Astrocyte (in vitro differentiated cells and primary cell): ENCODE measurements around the gene SLC66A2. TPM values are rescaled to one million over a fixed set of nuclear protein-coding genes. Genes with fewer than 3 reads are reported as not detected.

Experiments used
- DNase-seq: peaks from one replicate; pipeline ENCODE4 v3.0.0-alpha.2; 2010; ENCODE audit warnings: low read depth
- FAIRE-seq: peaks from 2 replicates; lab custom pipeline; 2011; peaks lifted over from hg19 to GRCh38; lab: Jason Lieb, UNC
- H2AFZ ChIP-seq: 2 replicates; pipeline ENCODE4 v1.6.0; 2012; ENCODE audit warnings: low read depth, low read length, inconsistent platforms
- H3K27ac ChIP-seq: 2 replicates; pipeline ENCODE4 v1.5.1; 2011; ENCODE audit warnings: low read depth, low read length, inconsistent platforms
- H3K27me3 ChIP-seq: 2 replicates; pipeline ENCODE4 v1.6.0; 2011; ENCODE audit warnings: low read length, inconsistent platforms; ENCODE audit not compliant: insufficient read depth
- H3K36me3 ChIP-seq: 2 replicates; pipeline ENCODE4 v1.5.1; 2011; ENCODE audit warnings: low read length, inconsistent platforms; ENCODE audit not compliant: insufficient read depth
- H3K4me1 ChIP-seq: 2 replicates; pipeline ENCODE4 v1.5.1; 2011; ENCODE audit warnings: low read length, inconsistent platforms; ENCODE audit not compliant: insufficient read depth
- H3K4me2 ChIP-seq: 2 replicates; pipeline ENCODE4 v1.6.0; 2012; ENCODE audit warnings: low read length, inconsistent platforms
- H3K4me3 ChIP-seq: 2 replicates; pipeline ENCODE4 v1.5.1; 2011; ENCODE audit warnings: low read depth, mild to moderate bottlenecking, low read length, inconsistent platforms; ENCODE audit not compliant: insufficient read depth
- H3K79me2 ChIP-seq: 2 replicates; pipeline ENCODE4 v1.6.0; 2012; ENCODE audit warnings: mild to moderate bottlenecking, low read length, inconsistent platforms; ENCODE audit not compliant: insufficient read depth
- H3K9ac ChIP-seq: 2 replicates; pipeline ENCODE4 v1.6.0; 2012; ENCODE audit warnings: mild to moderate bottlenecking, low read length, inconsistent platforms
- H3K9me3 ChIP-seq: 2 replicates; pipeline ENCODE4 v1.5.1; 2012; ENCODE audit warnings: low read depth, mild to moderate bottlenecking, low read length, inconsistent platforms; ENCODE audit not compliant: insufficient read depth
- H4K20me1 ChIP-seq: 2 replicates; pipeline ENCODE4 v1.6.0; 2012; ENCODE audit warnings: low read length, inconsistent platforms; ENCODE audit not compliant: insufficient read depth
- H3K27ac Mint-ChIP-seq: one replicate; pipeline ENCODE4 v1.8.0; 2021; ENCODE audit warnings: mild to moderate bottlenecking, mixed read lengths; ENCODE audit not compliant: unreplicated experiment
- H3K27me3 Mint-ChIP-seq: one replicate; pipeline ENCODE4 v1.8.0; 2021; ENCODE audit warnings: low read depth, mixed read lengths; ENCODE audit not compliant: unreplicated experiment
- H3K36me3 Mint-ChIP-seq: one replicate; pipeline ENCODE4 v1.8.0; 2021; ENCODE audit warnings: low read depth, mixed read lengths; ENCODE audit not compliant: unreplicated experiment
- H3K4me1 Mint-ChIP-seq: one replicate; pipeline ENCODE4 v1.8.0; 2021; ENCODE audit warnings: low read depth, mixed read lengths; ENCODE audit not compliant: unreplicated experiment
- H3K4me3 Mint-ChIP-seq: one replicate; pipeline ENCODE4 v1.8.0; 2021; ENCODE audit warnings: mild to moderate bottlenecking, moderate library complexity, mixed read lengths; ENCODE audit not compliant: unreplicated experiment
- H3K9me3 Mint-ChIP-seq: one replicate; pipeline ENCODE4 v1.8.0; 2021; ENCODE audit warnings: mild to moderate bottlenecking, mixed read lengths; ENCODE audit not compliant: unreplicated experiment
- CTCF ChIP-seq: IDR thresholded peaks from 2 replicates; pipeline ENCODE4 v1.5.1; 2011; ENCODE audit warnings: low read depth, mild to moderate bottlenecking, inconsistent platforms, low read length, moderate library complexity; ENCODE audit not compliant: insufficient read depth
- EZH2 ChIP-seq: IDR thresholded peaks from 2 replicates; pipeline ENCODE4 v1.6.1; 2012; ENCODE audit warnings: mild to moderate bottlenecking, low read length, inconsistent platforms; ENCODE audit not compliant: insufficient read depth
- total RNA-seq: library from RNA; stranded (reverse); gene quantifications from 2 replicates; pipeline ENCODE4 v1.2.1, GENCODE V29; 2021

SLC66A2 gene
- total RNA-seq, 1 donor from 2014 or later: 25.3 TPM

- H3K4me2 ChIP-seq: no peak overlapping the region
- peaks cover 26% of the 10 kb centered on the region for H3K36me3 Mint-ChIP-seq
- H3K4me1 ChIP-seq: no peaks in the 10 kb centered on the region
- peaks cover 6% of the 10 kb centered on the region for H3K36me3 ChIP-seq
- FAIRE-seq (no peak), DNase-seq (no peak)
- peaks cover under 1% of the 10 kb centered on the region for H3K9me3 ChIP-seq
- TF ChIP-seq CTCF: no peak
- no peak for TF ChIP-seq EZH2
- no peak overlapping the region for H3K9ac ChIP-seq
- peaks cover 86% of the 10 kb centered on the region for H4K20me1 ChIP-seq
- H3K4me3 ChIP-seq: no peak overlapping the region
- peaks cover 93% of the 10 kb centered on the region for H3K79me2 ChIP-seq
- H2AFZ ChIP-seq: no peak overlapping the region
- no peak overlapping the region for H3K27ac Mint-ChIP-seq
- no peak overlapping the region for H3K4me3 Mint-ChIP-seq
- peaks cover under 1% of the 10 kb centered on the region for H3K9me3 Mint-ChIP-seq
- H3K4me1 Mint-ChIP-seq: peaks cover 6% of the 10 kb centered on the region
- H3K27me3 ChIP-seq: no peaks in the 10 kb centered on the region
- no peaks in the 10 kb centered on the region for H3K27me3 Mint-ChIP-seq
- no peak overlapping the region for H3K27ac ChIP-seq
Observed at GRCh38 chr18:79940814-79941472, 10.5 kb downstream of the SLC66A2 start.

GRCh38 chr18:79940126-79940813, 11.2 kb downstream of the SLC66A2 start:
- H3K27ac ChIP-seq: no peak overlapping the region
- H3K79me2 ChIP-seq: peaks cover 93% of the 10 kb centered on the region
- H3K9ac ChIP-seq: no peak overlapping the region
- H3K36me3 Mint-ChIP-seq: peaks cover 32% of the 10 kb centered on the region
- H3K4me1 ChIP-seq: no peaks in the 10 kb centered on the region
- no peak overlapping the region for H2AFZ ChIP-seq
- DNase-seq (no peak), FAIRE-seq (no peak)
- no peaks in the 10 kb centered on the region for H3K27me3 Mint-ChIP-seq
- no peak overlapping the region for H3K27ac Mint-ChIP-seq
- no peaks in the 10 kb centered on the region for H3K27me3 ChIP-seq
- H3K4me1 Mint-ChIP-seq: peaks cover 6% of the 10 kb centered on the region
- H3K4me3 Mint-ChIP-seq: no peak overlapping the region
- H3K9me3 Mint-ChIP-seq: peaks cover 2% of the 10 kb centered on the region
- no peak overlapping the region for H3K4me3 ChIP-seq
- peaks cover 8% of the 10 kb centered on the region for H3K36me3 ChIP-seq
- no peak for TF ChIP-seq CTCF
- TF ChIP-seq EZH2: no peak
- H3K9me3 ChIP-seq: peaks cover 3% of the 10 kb centered on the region
- H3K4me2 ChIP-seq: no peak overlapping the region
- peaks cover 86% of the 10 kb centered on the region for H4K20me1 ChIP-seq

- FAIRE-seq: no peak
- H4K20me1 ChIP-seq: peaks cover 84% of the 10 kb centered on the region
Observed at GRCh38 chr18:79939096-79939495, 12.4 kb downstream of the SLC66A2 start.

More at GRCh38 chr18:79939096-79939495, 12.4 kb downstream of the SLC66A2 start:
- no peaks in the 10 kb centered on the region for H3K4me1 ChIP-seq
- H3K36me3 Mint-ChIP-seq: peaks cover 39% of the 10 kb centered on the region
- no peak overlapping the region for H2AFZ ChIP-seq
- peaks cover 92% of the 10 kb centered on the region for H3K79me2 ChIP-seq
- H3K9me3 Mint-ChIP-seq: peaks cover 2% of the 10 kb centered on the region
- no peaks in the 10 kb centered on the region for H3K27me3 Mint-ChIP-seq
- H3K4me3 ChIP-seq: no peak overlapping the region
- TF ChIP-seq EZH2 (no peak), CTCF (no peak)
- H3K27ac Mint-ChIP-seq: no peak overlapping the region
- H3K4me3 Mint-ChIP-seq: no peak overlapping the region
- H3K9ac ChIP-seq: no peak overlapping the region
- no peaks in the 10 kb centered on the region for H3K27me3 ChIP-seq
- H3K4me2 ChIP-seq: no peak overlapping the region
- peaks cover 7% of the 10 kb centered on the region for H3K9me3 ChIP-seq
- H3K36me3 ChIP-seq: peaks cover 10% of the 10 kb centered on the region
- no peak overlapping the region for H3K27ac ChIP-seq
- no peaks in the 10 kb centered on the region for H3K4me1 Mint-ChIP-seq
- no peak for DNase-seq
